Esophagus (tissue), 2 donors: ENCODE measurements around the gene PSMD2. TPM values are rescaled to one million over a fixed set of nuclear protein-coding genes. Genes with fewer than 3 reads are reported as not detected.

ENCODE experiments used
- H3K27ac ChIP-seq, 2 donors: one replicate each; pipeline ENCODE4 v1.5.1; 2013; ENCODE audit warnings: low read depth in 2 of 2, mild to moderate bottlenecking in 2 of 2, inconsistent platforms in 1 of 2, low read length in 1 of 2, moderate library complexity in 1 of 2
- H3K27me3 ChIP-seq, 2 donors: one replicate each; pipeline ENCODE4 v1.6.1; 2013; ENCODE audit warnings: low read length in 2 of 2, control low read depth in 1 of 2, mild to moderate bottlenecking in 1 of 2; ENCODE audit not compliant: insufficient read depth in 2 of 2, control insufficient read depth in 1 of 2
- H3K36me3 ChIP-seq, 2 donors: one replicate each; pipeline ENCODE4 v1.6.1; 2013; ENCODE audit warnings: low read length in 1 of 2; ENCODE audit not compliant: control insufficient read depth in 2 of 2, insufficient read depth in 2 of 2
- H3K4me1 ChIP-seq, 2 donors: one replicate each; pipeline ENCODE4 v1.6.1; 2013; ENCODE audit warnings: low read length in 1 of 2; ENCODE audit not compliant: control insufficient read depth in 2 of 2, insufficient read depth in 2 of 2
- H3K4me3 ChIP-seq, 2 donors: one replicate each; pipeline ENCODE4 v1.5.1; 2013; ENCODE audit warnings: low read length in 2 of 2, mild to moderate bottlenecking in 2 of 2, low read depth in 1 of 2, moderate library complexity in 1 of 2
- H3K9me3 ChIP-seq, 2 donors: one replicate each; pipeline ENCODE4 v1.6.1; 2013; ENCODE audit warnings: mild to moderate bottlenecking in 2 of 2, low read depth in 1 of 2, low read length in 1 of 2, moderate library complexity in 1 of 2; ENCODE audit not compliant: control insufficient read depth in 2 of 2, insufficient read depth in 1 of 2
- WGBS, 2 donors: extraction: QIAGEN DNeasy Blood & Tissue Kit; methylation state at CpG; one replicate each; pipeline ENCODE4 v1.1.7; 2013; 5-methylcytosine and 5-hydroxymethylcytosine counted together
- polyA plus RNA-seq, 2 donors: library from polyadenylated mRNA; stranded (reverse); fragments of 200-250 nt; gene quantifications; one replicate each; pipeline ENCODE4 v1.2.3, GENCODE V29; 2013
- donor health status: healthy with polysubstance abuse.
- donor health status: Bipolar disorder and iron deficiency.

Gene PSMD2
- polyA plus RNA-seq, result 100 to 1,000 TPM in 1 of 2 donors, 10 to 100 TPM in 1; 50.1 to 156 TPM

- H3K4me3 ChIP-seq, result peak within 1 kb of the TSS; percentile 81 to 95
- peak within 1 kb of the TSS; percentile 90 to 91 for H3K27ac ChIP-seq
- no peaks in the 10 kb centered on the region for H3K9me3 ChIP-seq
- no peaks in the 10 kb centered on the region for H3K27me3 ChIP-seq
- WGBS, 2 donors, result 0% methylated on average over 53 to 78 of the region's 78 CpGs
- H3K36me3 ChIP-seq, result peaks cover 13 to 19% of the 10 kb centered on the region in 2 donors
- H3K4me1 ChIP-seq, result no peaks in the 10 kb centered on the region
Observed at GRCh38 chr3:184298759-184299487, at the start of gene PSMD2. PSMD2 (plus strand) TSS chr3:184299241; CDS start chr3:184299267, 26 bp downstream.

- Histone ChIP-seq H3K27ac (peak within 1 kb of the TSS; percentile 81 to 88), H3K4me3 (peak within 1 kb of the TSS; percentile 80 to 93), H3K9me3 (no peaks in the 10 kb centered on the region), H3K4me1 (no peaks in the 10 kb centered on the region), H3K27me3 (no peaks in the 10 kb centered on the region), H3K36me3 (peaks cover 5 to 11% of the 10 kb centered on the region in 2 donors)
- WGBS, 2 donors, result 0 to 1% methylated on average over 54 of the region's 54 CpGs
Observed at GRCh38 chr3:184249412-184250166, 49.5 kb upstream of the PSMD2 start, which contains the start of gene EEF1AKMT4. EEF1AKMT4 (plus strand) TSS chr3:184249672; CDS start chr3:184249695, 23 bp downstream.

GRCh38 chr3:184250167-184250828, 48.7 kb upstream of the PSMD2 start:
- no peaks in the 10 kb centered on the region for H3K27me3 ChIP-seq
- WGBS, 2 donors, result 11 to 12% methylated on average over 20 of the region's 20 CpGs

GRCh38 chr3:184255291-184256039, 43.6 kb upstream of the PSMD2 start:
- Histone ChIP-seq H3K36me3 (no peaks in the 10 kb centered on the region), H3K9me3 (no peaks in the 10 kb centered on the region), H3K4me3 (no peak overlapping the region), H3K27me3 (no peaks in the 10 kb centered on the region), H3K27ac (no peak overlapping the region), H3K4me1 (peaks cover 5 to 6% of the 10 kb centered on the region in 2 donors)
- WGBS, 2 donors, result 87 to 88% methylated on average over 3 of the region's 3 CpGs

More at GRCh38 chr3:184250167-184250828, 48.7 kb upstream of the PSMD2 start:
- Histone ChIP-seq H3K27ac (peak overlapping the region; percentile 55 to 76), H3K36me3 (peaks cover 0 to 4% of the 10 kb centered on the region in 2 donors), H3K4me3 (peak overlapping the region; percentile 62 to 80), H3K4me1 (no peaks in the 10 kb centered on the region), H3K9me3 (no peaks in the 10 kb centered on the region)

GRCh38 chr3:184257083-184257915, 41.7 kb upstream of the PSMD2 start:
- H3K9me3 ChIP-seq, result no peaks in the 10 kb centered on the region
- H3K36me3 ChIP-seq, result no peaks in the 10 kb centered on the region
- peaks cover 0 to 10% of the 10 kb centered on the region in 2 donors for H3K27me3 ChIP-seq
- no peak overlapping the region for H3K27ac ChIP-seq
- 94% methylated on average over 23 of the region's 23 CpGs for WGBS, 2 donors
- peaks cover 16 to 17% of the 10 kb centered on the region in 2 donors for H3K4me1 ChIP-seq
- no peak overlapping the region for H3K4me3 ChIP-seq

- Histone ChIP-seq H3K4me1 (peaks cover 17 to 21% of the 10 kb centered on the region in 2 donors), H3K4me3 (no peak overlapping the region), H3K36me3 (no peaks in the 10 kb centered on the region), H3K27me3 (peaks cover 0 to 13% of the 10 kb centered on the region in 2 donors), H3K9me3 (no peaks in the 10 kb centered on the region), H3K27ac (no peak overlapping the region)
- 91% methylated on average over 5 of the region's 5 CpGs for WGBS, 2 donors
Observed at GRCh38 chr3:184258926-184259325, 40.1 kb upstream of the PSMD2 start.

- WGBS, 2 donors, result 22 to 24% methylated on average over 14 to 28 of the region's 28 CpGs
- H3K9me3 ChIP-seq, result no peaks in the 10 kb centered on the region
- H3K27me3 ChIP-seq, result peaks cover 0 to 13% of the 10 kb centered on the region in 2 donors
- H3K27ac ChIP-seq, result no peak overlapping the region
- H3K4me3 ChIP-seq, result peak overlapping the region in 1 of 2 donors; percentile 30
- peaks cover 17 to 21% of the 10 kb centered on the region in 2 donors for H3K4me1 ChIP-seq
- H3K36me3 ChIP-seq, result no peaks in the 10 kb centered on the region
Observed at GRCh38 chr3:184259396-184259877, 39.6 kb upstream of the PSMD2 start.

- H3K27me3 ChIP-seq, result peaks cover 0 to 13% of the 10 kb centered on the region in 2 donors
- no peaks in the 10 kb centered on the region for H3K36me3 ChIP-seq
- H3K9me3 ChIP-seq, result no peaks in the 10 kb centered on the region
- H3K27ac ChIP-seq, result no peak overlapping the region
- H3K4me3 ChIP-seq, result peak overlapping the region in 1 of 2 donors; percentile 30
- 1 to 2% methylated on average over 29 to 91 of the region's 91 CpGs for WGBS, 2 donors
- peaks cover 17 to 21% of the 10 kb centered on the region in 2 donors for H3K4me1 ChIP-seq
Observed at GRCh38 chr3:184259878-184260723, 38.9 kb upstream of the PSMD2 start.
